ENCODE results near the gene TBC1D9B.

The TBC1D9B gene

GRCh38 chr5:179870403-179870903 is 37.2 kb downstream of the TBC1D9B start:
- no peak for FAIRE-seq
- peak; percentile 54 for DNase-seq (ENCODE audit: low spot score)

GRCh38 chr5:179869641-179870402 is 37.9 kb downstream of the TBC1D9B start:
- DNase-seq (ENCODE audit: low spot score) (no peak), FAIRE-seq (no peak)

GRCh38 chr5:179869101-179869500 is 38.6 kb downstream of the TBC1D9B start:
- no peak for DNase-seq (ENCODE audit: low spot score)
- FAIRE-seq: no peak

DNA sequence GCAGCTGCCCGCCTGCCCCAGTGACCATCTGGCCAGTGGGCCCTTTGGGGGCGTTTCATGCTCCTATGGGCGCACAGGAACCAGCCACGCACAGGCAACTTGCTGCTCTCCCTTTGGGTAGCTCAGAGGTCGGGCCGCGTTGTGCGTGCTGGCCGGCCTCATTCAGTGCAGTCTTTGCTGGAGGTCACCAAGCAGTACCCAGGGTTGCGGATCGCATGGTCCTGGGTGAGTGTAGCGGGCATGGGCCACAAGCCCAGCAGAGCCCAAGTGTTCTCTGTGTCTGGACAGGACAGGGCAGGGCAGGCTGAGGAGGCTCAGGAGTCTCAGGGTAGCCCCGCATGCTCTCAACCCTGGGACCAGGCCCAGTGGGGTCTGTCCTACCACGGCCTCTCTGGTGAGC is 39.2 kb downstream of the TBC1D9B start:
- FAIRE-seq (no peak), DNase-seq (ENCODE audit: low spot score) (no peak)

DNA sequence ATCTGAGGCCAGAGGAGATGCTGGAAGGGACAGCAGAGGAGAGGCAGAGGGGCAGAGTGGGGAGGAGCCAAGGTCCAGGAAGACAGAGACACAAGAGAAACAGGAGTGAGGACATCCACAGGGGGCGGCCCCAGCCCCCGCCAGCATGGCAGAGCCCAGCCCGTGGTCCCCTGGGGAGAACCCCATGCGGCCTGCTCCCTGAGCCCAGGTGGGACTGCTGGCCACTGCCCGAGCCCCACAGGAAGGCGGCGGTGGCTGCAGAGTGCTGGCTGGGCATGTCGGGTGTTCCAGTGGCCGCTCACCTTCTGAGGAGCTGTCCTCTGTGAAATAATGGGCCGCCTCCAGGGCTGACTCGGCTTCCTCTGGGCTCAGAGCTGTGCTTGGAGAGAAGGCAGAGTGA is 40.2 kb downstream of the TBC1D9B start:
- FAIRE-seq: no peak
- DNase-seq (ENCODE audit: low spot score): no peak

DNA sequence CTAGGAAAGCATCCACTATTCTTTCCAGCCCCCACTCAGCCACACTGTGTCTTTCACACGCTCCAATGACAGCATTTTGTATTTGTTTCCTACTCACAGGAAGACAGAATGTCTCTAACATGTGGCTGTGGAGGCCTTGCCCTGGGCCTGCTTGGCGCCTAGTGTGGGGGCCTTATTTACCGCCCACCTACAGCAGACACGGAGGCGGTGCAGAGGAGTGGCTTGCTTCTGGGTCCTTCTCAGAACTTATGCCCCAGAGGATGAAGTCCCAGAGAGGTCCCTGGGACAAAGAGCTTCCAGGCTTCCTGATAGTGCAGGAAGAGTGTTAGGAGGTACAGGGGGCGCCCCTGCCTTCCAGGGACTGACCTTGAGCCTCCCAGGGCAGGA is 40.6 kb downstream of the TBC1D9B start:
- FAIRE-seq: no peak
- DNase-seq (ENCODE audit: low spot score): no peak

GRCh38 chr5:179866241-179867078 is 41.2 kb downstream of the TBC1D9B start:
- FAIRE-seq (no peak), DNase-seq (ENCODE audit: low spot score) (no peak)

DNA sequence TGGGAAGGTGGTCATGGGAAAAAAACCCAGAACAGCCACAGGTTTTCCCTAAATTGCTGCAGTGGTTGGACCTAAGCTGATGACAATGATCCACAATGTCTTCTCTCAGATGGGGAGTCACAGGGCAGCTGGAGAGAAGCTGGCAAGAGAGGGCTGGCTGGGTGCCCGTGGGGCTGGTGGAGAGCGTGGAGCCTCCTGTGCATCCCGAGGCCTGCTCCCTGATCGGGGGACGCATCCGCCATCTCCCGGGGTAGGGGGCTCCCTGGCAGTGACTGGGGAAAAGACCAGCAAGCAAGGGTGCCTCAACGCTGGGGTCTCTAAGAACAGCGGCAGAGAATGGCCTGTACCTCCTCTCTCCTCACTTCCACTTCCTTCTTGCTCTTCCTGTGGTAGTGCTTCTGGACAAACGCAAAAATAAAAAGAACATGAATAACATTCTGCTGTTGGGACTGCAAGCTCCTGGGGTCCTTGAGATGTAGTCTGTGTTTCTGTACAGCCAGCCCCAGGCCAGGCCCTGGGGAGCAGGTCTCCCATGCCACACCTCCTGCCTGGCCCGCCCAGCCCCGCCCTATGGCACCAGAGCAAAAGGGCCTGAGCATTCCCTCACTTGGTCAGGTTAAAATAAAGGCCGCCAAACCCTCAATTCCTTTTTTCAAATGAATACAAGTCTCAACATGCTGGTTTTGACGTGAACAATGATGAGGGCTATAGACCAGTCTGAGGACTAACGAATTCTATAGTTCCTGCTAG is 42.0 kb downstream of the TBC1D9B start:
- FAIRE-seq (no peak), DNase-seq (ENCODE audit: low spot score) (no peak)

DNA sequence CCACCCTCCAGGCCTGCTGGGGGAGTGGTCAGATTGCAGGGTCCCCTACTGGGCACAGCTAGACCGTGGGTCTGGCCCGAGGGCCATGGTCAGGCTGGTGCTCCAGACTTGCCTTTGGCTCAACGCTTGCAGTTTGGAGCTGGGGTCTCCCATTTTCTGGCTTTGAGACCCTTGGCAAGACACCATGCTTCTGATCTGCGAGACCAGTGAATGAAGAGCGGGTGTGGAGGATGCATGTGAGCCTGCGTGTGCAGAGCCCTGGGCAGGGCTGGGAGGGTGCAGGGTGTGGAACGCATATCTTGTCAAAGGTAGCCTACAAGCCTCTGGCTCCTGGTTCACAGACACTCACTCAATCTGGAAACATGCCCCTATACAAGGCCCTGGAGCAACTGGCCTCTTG is 43.0 kb downstream of the TBC1D9B start:
- FAIRE-seq (no peak), DNase-seq (ENCODE audit: low spot score) (no peak)

DNA sequence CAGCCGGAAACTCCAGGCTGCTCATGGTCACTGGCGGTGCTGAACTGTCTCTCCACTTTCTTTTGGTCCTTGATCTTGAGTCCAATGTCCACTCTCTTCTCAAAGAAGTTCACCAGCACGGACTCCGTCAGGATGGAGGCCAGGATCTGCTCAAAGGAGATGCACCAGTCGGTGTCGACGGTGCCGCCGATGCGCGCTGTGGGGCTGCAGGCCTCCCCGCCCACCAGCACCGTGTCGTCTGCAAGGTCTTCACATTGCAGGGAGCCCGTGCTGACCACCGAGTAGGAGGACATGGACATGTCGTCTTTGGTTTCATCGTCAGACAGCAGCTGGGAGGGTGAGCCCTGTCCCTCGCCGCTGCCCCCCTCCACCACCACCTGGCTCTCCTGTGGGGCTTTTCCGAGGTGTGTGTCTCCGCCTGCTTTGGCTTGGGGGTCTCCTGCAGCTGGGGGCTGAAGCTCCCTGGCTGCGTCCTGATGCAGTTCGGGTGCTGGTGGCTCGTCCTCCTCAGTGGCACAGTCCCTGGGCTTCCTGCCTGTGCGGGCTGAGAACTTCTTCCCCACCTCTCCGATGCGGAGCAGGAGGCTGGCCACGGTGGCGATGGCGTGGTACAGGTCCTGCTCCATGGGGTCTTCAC is 44.1 kb downstream of the TBC1D9B start:
- DNase-seq (ENCODE audit: low spot score) (no peak), FAIRE-seq (no peak)

- FAIRE-seq (no peak), DNase-seq (ENCODE audit: low spot score) (no peak)
Measured at GRCh38 chr5:179862891-179863290, 44.8 kb downstream of the TBC1D9B start.

GRCh38 chr5:179862296-179862695 is 45.4 kb downstream of the TBC1D9B start:
- DNase-seq (ENCODE audit: low spot score): no peak
- no peak for FAIRE-seq

- no peak for DNase-seq (ENCODE audit: low spot score)
- no peak for FAIRE-seq
Measured at GRCh38 chr5:179860301-179860700, 47.4 kb downstream of the TBC1D9B start.

GRCh38 chr5:179858586-179859427 is 48.9 kb downstream of the TBC1D9B start, which contains the start of gene MRNIP:
Gene MRNIP (minus strand): TSS chr5:179858817. CDS start chr5:179858796, 21 bp downstream.
- DNase-seq (ENCODE audit: low spot score): peak; percentile 94
- FAIRE-seq: peak; percentile 27

DNA sequence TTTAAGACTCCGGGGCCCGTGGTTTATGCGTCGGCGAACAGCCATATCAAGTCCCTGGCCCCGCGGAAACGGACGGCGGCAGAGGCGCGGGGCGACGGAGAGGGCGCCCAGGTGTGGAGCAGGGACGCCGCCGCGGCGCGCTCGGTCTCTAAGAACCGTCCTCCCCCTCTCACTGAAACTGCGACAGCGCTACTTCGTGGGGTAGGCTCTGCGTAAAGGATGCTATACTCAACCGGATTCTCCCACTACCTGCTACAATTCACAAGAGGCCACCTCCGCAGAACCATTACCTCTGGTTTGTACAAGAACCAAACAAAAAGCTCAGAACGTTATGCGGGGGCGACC is 49.5 kb downstream of the TBC1D9B start:
- peak; percentile 55 for DNase-seq (ENCODE audit: low spot score)
- no peak for FAIRE-seq

GRCh38 chr5:179854356-179854755 is 53.3 kb downstream of the TBC1D9B start:
- DNase-seq (ENCODE audit: low spot score): no peak
- FAIRE-seq: no peak

- DNase-seq (ENCODE audit: low spot score): no peak
- no peak for FAIRE-seq
Measured at GRCh38 chr5:179852993-179853547, 54.6 kb downstream of the TBC1D9B start.

GRCh38 chr5:179841621-179842020 is 66.1 kb downstream of the TBC1D9B start:
- DNase-seq (ENCODE audit: low spot score): no peak
- FAIRE-seq: no peak

DNA sequence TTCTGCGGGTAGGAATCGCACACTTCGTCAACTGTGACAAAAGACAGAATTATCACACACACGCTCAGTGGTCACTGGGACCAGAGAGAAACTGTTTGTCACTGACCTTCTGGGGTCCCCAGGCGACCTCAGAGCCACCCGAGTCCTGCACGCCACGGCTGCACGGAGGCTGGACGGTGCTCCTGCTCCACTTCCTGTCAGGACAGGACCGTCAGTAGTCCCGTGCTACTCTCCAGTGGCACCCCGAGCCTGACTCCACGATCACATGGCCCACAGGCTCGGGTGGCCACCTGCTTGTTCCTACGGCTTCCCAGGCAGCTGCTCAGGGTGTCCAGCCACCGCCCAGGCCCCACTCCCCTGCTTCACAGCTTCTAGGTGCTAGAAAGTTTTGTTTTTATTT is 66.9 kb downstream of the TBC1D9B start:
- DNase-seq (ENCODE audit: low spot score) (no peak), FAIRE-seq (no peak)

DNA sequence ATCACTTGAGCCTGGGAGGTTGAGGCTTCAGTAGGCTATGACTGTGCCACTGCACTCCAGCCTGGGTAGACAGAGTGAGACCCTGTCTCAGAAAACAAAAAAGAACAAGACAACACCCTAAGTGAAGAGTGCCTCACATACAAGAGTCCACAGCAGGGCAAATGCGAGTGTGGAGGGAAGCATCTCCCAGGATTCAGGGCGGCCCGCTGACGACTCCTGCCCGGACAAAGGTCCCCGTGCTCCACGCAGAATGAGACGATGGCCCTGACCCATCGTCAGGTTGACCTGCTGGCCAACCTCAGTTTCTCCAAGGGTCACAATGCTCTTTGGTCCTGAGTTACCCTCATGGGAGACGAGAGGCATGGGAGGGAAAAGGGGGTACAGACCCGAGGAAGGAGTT is 67.4 kb downstream of the TBC1D9B start:
- no peak for FAIRE-seq

More for the DNA sequence above, 67.4 kb downstream of the TBC1D9B start:
- DNase-seq (ENCODE audit: low spot score): no peak
